Caco-2 (cell line): ENCODE results near the gene CYP1A2. TPM values are rescaled to one million over a fixed set of nuclear protein-coding genes. Genes with fewer than 3 reads are reported as not detected.
A peak's percentile ranks its signal among the peaks of the same experiment; 100 is the strongest.

Experiments used
- BruUV-seq: library from RNA; stranded (reverse); fragments of 400-500 nt; replicated peaks from 2 replicates; lab custom pipeline; 2021; lab: Mats Ljungman, UMichigan
- CTCF ChIA-PET: fragments of 300-600 bp; sonication (Branson Sonifier 250); formaldehyde crosslinking; loops from one replicate; lab custom pipeline; 2022; ENCODE audit warnings: antibody characterized with exemption; lab: Charles Lee
- POLR2A ChIA-PET: fragments of 300-600 bp; sonication (Branson Sonifier 250); formaldehyde crosslinking; loops from one replicate; lab custom pipeline; 2022; ENCODE audit warnings: antibody characterized with exemption; lab: Charles Lee
- DNase-seq, 2 experiments: peaks; one replicate each; pipeline versions ENCODE4 v3.0.0 to v3.0.0-alpha.2; 2020 to 2022
- H3K27me3 ChIP-seq: replicated peaks from 2 replicates; pipeline ENCODE4 v1.6.0; 2011; ENCODE audit warnings: low read length; ENCODE audit not compliant: control insufficient read depth, insufficient read depth
- H3K36me3 ChIP-seq: 2 replicates; pipeline ENCODE4 v1.5.1; 2011; ENCODE audit warnings: low read length; ENCODE audit not compliant: control insufficient read depth, insufficient read depth
- H3K4me1 ChIP-seq: fragments of 250-450 bp; sonication (Bioruptor Pico); 2 replicates; pipeline ENCODE4 v1.5.1; 2020; ENCODE audit warnings: mild to moderate bottlenecking
- H3K4me3 ChIP-seq: 2 replicates; pipeline ENCODE4 v1.5.1; 2011; ENCODE audit warnings: low read depth, mild to moderate bottlenecking, control low read depth, low read length
- H3K9me3 ChIP-seq: fragments of 250-450 bp; sonication (Bioruptor Pico); 2 replicates; pipeline ENCODE4 v1.5.1; 2020; ENCODE audit warnings: mild to moderate bottlenecking, moderate library complexity
- H3K27ac Mint-ChIP-seq: one replicate; pipeline ENCODE4 v1.8.0; 2022; ENCODE audit warnings: mixed read lengths; ENCODE audit not compliant: unreplicated experiment
- H3K27me3 Mint-ChIP-seq: one replicate; pipeline ENCODE4 v1.8.0; 2022; ENCODE audit warnings: mixed read lengths; ENCODE audit not compliant: insufficient read depth, unreplicated experiment
- H3K36me3 Mint-ChIP-seq: one replicate; pipeline ENCODE4 v1.8.0; 2022; ENCODE audit warnings: mild to moderate bottlenecking, mixed read lengths; ENCODE audit not compliant: insufficient read depth, unreplicated experiment
- H3K4me1 Mint-ChIP-seq: one replicate; pipeline ENCODE4 v1.8.0; 2022; ENCODE audit warnings: low read depth, mixed read lengths; ENCODE audit not compliant: unreplicated experiment
- H3K4me3 Mint-ChIP-seq: one replicate; pipeline ENCODE4 v1.8.0; 2022; ENCODE audit warnings: mild to moderate bottlenecking, moderate library complexity, mixed read lengths; ENCODE audit not compliant: unreplicated experiment
- H3K9me3 Mint-ChIP-seq: one replicate; pipeline ENCODE4 v1.8.0; 2022; ENCODE audit warnings: mixed read lengths; ENCODE audit not compliant: unreplicated experiment
- intact Hi-C: fragments of 100-400 bp; cut with micrococcal nuclease; formaldehyde crosslinking; loops from one replicate; pipeline ENCODE4 v1.10.0; 2022; ENCODE audit not compliant: unreplicated experiment
- total RNA-seq: library from RNA; stranded (reverse); gene quantifications from 2 replicates; pipeline ENCODE4 v1.2.3, GENCODE V29; 2022
- TF ChIP-seq, protein P1 (sequence below), 2 experiments: fragments of 200-600 bp in 1 of 2; IDR thresholded peaks; 1 replicate in 1 of 2; 2 replicates in 1 of 2; pipeline versions ENCODE4 v1.5.1 to v1.8.0; 2011 to 2022; ENCODE audit warnings: antibody characterized with exemption in 1 of 2, control low read depth in 1 of 2, inconsistent platforms in 1 of 2, low read depth in 1 of 2, low read length in 1 of 2, mild to moderate bottlenecking in 1 of 2, moderate library complexity in 1 of 2; ENCODE audit not compliant: insufficient read depth in 1 of 2, severe bottlenecking in 1 of 2, unreplicated experiment in 1 of 2

Gene CYP1A2
- total RNA-seq, 1 experiment from 2014 or later, result not detected

- Histone ChIP-seq H3K9me3 (no peaks in the 10 kb centered on the region), H3K4me3 (no peak overlapping the region), H3K36me3 (no peaks in the 10 kb centered on the region; the same call in 1 of the 2 replicates), H3K27me3 (no peaks in the 10 kb centered on the region), H3K4me1 (peaks cover 20% of the 10 kb centered on the region)
- H3K4me3 Mint-ChIP-seq, result no peak overlapping the region
- no peaks in the 10 kb centered on the region for H3K9me3 Mint-ChIP-seq
- H3K4me1 Mint-ChIP-seq, result peaks cover 13% of the 10 kb centered on the region
- H3K36me3 Mint-ChIP-seq, result peaks cover 5% of the 10 kb centered on the region
- intact Hi-C loops, result no loop called here
- no peaks in the 10 kb centered on the region for H3K27me3 Mint-ChIP-seq
- ChIA-PET CTCF (interaction anchor here (0.7 to 1.5 kb wide), 3 partner anchors 16 to 35 kb away, joined by 3 to 5 read pairs (median 4); no protein-coding TSS in a partner anchor), POLR2A (no interaction called here)
- DNase-seq, result no peak
- TF ChIP-seq, protein P1, sequence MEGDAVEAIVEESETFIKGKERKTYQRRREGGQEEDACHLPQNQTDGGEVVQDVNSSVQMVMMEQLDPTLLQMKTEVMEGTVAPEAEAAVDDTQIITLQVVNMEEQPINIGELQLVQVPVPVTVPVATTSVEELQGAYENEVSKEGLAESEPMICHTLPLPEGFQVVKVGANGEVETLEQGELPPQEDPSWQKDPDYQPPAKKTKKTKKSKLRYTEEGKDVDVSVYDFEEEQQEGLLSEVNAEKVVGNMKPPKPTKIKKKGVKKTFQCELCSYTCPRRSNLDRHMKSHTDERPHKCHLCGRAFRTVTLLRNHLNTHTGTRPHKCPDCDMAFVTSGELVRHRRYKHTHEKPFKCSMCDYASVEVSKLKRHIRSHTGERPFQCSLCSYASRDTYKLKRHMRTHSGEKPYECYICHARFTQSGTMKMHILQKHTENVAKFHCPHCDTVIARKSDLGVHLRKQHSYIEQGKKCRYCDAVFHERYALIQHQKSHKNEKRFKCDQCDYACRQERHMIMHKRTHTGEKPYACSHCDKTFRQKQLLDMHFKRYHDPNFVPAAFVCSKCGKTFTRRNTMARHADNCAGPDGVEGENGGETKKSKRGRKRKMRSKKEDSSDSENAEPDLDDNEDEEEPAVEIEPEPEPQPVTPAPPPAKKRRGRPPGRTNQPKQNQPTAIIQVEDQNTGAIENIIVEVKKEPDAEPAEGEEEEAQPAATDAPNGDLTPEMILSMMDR (IDR thresholded peaks at IDR 0.05; ENCODE audit: insufficient read depth in 1 of 2, low read depth in 1 of 2, low read length in 1 of 2, severe bottlenecking in 1 of 2, unreplicated experiment in 1 of 2), result no peak
- BruUV-seq, result no TSS peak
- H3K27ac Mint-ChIP-seq, result no peak overlapping the region
Measured at GRCh38 chr15:74788683-74789151, 40.1 kb downstream of the CYP1A2 start.

- H3K4me3 Mint-ChIP-seq, result peak overlapping the region; percentile 1
- peaks cover 5% of the 10 kb centered on the region for H3K36me3 Mint-ChIP-seq
- H3K27me3 ChIP-seq, result no peaks in the 10 kb centered on the region
- H3K4me3 ChIP-seq, result no peak overlapping the region
- BruUV-seq, result no TSS peak
- POLR2A ChIA-PET, result no interaction called here
- H3K9me3 Mint-ChIP-seq, result no peaks in the 10 kb centered on the region
- H3K9me3 ChIP-seq, result no peaks in the 10 kb centered on the region
- peak overlapping the region; percentile 3 for H3K27ac Mint-ChIP-seq
- DNase-seq, result peak; percentile 71 to 74
- H3K27me3 Mint-ChIP-seq, result no peaks in the 10 kb centered on the region
- CTCF ChIA-PET, result interaction anchor here (0.6 to 1.5 kb wide), 4 partner anchors 16 to 54 kb away, joined by 3 to 5 read pairs (median 4); partner anchors contain the start of gene ULK3
- intact Hi-C loops, result no loop called here
- TF ChIP-seq, protein P1 (IDR thresholded peaks at IDR 0.05; ENCODE audit: insufficient read depth in 1 of 2, low read depth in 1 of 2, low read length in 1 of 2, severe bottlenecking in 1 of 2, unreplicated experiment in 1 of 2), result no peak
- H3K4me1 Mint-ChIP-seq, result peaks cover 13% of the 10 kb centered on the region
- H3K36me3 ChIP-seq, result no peaks in the 10 kb centered on the region; the same call in 1 of the 2 replicates
- H3K4me1 ChIP-seq, result peaks cover 19% of the 10 kb centered on the region
Measured at GRCh38 chr15:74789171-74789631, 40.6 kb downstream of the CYP1A2 start.

GRCh38 chr15:74789741-74790079 is 41.1 kb downstream of the CYP1A2 start:
- Histone ChIP-seq H3K36me3 (no peaks in the 10 kb centered on the region; the same call in 1 of the 2 replicates), H3K4me3 (no peak overlapping the region), H3K9me3 (no peaks in the 10 kb centered on the region), H3K27me3 (no peaks in the 10 kb centered on the region), H3K4me1 (peaks cover 19% of the 10 kb centered on the region)
- Mint-ChIP-seq H3K9me3 (no peaks in the 10 kb centered on the region), H3K4me3 (peak overlapping the region; percentile 1), H3K27ac (peak overlapping the region; percentile 3), H3K36me3 (peaks cover under 1% of the 10 kb centered on the region), H3K4me1 (peaks cover 13% of the 10 kb centered on the region), H3K27me3 (no peaks in the 10 kb centered on the region)
- BruUV-seq, result no TSS peak
- TF ChIP-seq, protein P1 (IDR thresholded peaks at IDR 0.05; ENCODE audit: insufficient read depth in 1 of 2, low read depth in 1 of 2, low read length in 1 of 2, severe bottlenecking in 1 of 2, unreplicated experiment in 1 of 2), result no peak
- intact Hi-C loops, result no loop called here
- no peak for DNase-seq
- ChIA-PET CTCF (interaction anchor here (0.6 to 1.5 kb wide), 4 partner anchors 15 to 157 kb away, joined by 3 to 4 read pairs (median 3); partner anchors contain the start of gene ULK3), POLR2A (no interaction called here)
